Measurements from ENCODE around the gene APCDD1.

DNA sequence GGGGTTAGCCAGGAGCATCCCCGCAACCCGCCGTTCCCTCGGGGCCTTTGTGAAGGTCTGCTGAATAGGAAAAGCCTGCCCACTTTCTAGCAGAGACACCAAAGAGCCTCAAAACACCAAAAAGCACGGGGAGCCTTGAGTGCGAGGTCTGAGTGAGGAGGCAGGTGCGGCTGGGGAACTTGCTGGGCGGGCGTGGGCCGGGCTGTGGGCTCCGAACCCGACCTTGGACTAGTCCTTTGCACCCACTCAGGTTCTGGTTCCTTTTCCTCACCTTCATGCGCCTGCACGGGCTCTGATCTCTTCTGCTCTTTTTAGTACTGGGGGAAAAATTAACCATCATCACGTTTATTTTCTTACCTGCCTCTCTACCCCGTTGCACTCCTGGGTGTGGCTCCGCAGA lies 19.9 kb downstream of the APCDD1 start:
- no peak for TF ChIP-seq POLR2AphosphoS5 (IDR thresholded peaks at IDR 0.05)
- TF ChIP-seq, protein P1, sequence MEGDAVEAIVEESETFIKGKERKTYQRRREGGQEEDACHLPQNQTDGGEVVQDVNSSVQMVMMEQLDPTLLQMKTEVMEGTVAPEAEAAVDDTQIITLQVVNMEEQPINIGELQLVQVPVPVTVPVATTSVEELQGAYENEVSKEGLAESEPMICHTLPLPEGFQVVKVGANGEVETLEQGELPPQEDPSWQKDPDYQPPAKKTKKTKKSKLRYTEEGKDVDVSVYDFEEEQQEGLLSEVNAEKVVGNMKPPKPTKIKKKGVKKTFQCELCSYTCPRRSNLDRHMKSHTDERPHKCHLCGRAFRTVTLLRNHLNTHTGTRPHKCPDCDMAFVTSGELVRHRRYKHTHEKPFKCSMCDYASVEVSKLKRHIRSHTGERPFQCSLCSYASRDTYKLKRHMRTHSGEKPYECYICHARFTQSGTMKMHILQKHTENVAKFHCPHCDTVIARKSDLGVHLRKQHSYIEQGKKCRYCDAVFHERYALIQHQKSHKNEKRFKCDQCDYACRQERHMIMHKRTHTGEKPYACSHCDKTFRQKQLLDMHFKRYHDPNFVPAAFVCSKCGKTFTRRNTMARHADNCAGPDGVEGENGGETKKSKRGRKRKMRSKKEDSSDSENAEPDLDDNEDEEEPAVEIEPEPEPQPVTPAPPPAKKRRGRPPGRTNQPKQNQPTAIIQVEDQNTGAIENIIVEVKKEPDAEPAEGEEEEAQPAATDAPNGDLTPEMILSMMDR (IDR thresholded peaks at IDR 0.05) = no peak
